Activated T-helper 1 cell treated with anti-CD3 and anti-CD28 coated beads, Interleukin-12 subunit alpha, Interleukin-12 subunit beta, Interleukin-2, Interleukin-4 antibody, amounts not matched to agents 30 ng/mL and 10 ng/mL and 1 ng/mL, durations not matched to agents 14 hours and 24 hours and 36 hours (primary cell): ENCODE measurements around the gene PAX2. TPM values are rescaled to one million over a fixed set of nuclear protein-coding genes. Genes with fewer than 3 reads are reported as not detected.

Source experiments
- DNase-seq: peaks from one replicate; pipeline ENCODE4 v3.0.0; 2021; ENCODE audit warnings: low spot score
- H3K27ac Mint-ChIP-seq: one replicate; pipeline ENCODE4 v1.8.0; 2021; ENCODE audit warnings: mild to moderate bottlenecking, mixed read lengths
- H3K27me3 Mint-ChIP-seq: one replicate; pipeline ENCODE4 v1.8.0; 2022; ENCODE audit warnings: mild to moderate bottlenecking, moderate library complexity, mixed read lengths; ENCODE audit not compliant: insufficient read depth
- H3K36me3 Mint-ChIP-seq: one replicate; pipeline ENCODE4 v1.8.0; 2021; ENCODE audit warnings: low read depth, mixed read lengths
- H3K4me1 Mint-ChIP-seq: one replicate; pipeline ENCODE4 v1.8.0; 2021; ENCODE audit warnings: low read depth, mixed read lengths
- H3K4me3 Mint-ChIP-seq: one replicate; pipeline ENCODE4 v1.8.0; 2021; ENCODE audit warnings: mild to moderate bottlenecking, moderate library complexity, mixed read lengths
- H3K9me3 Mint-ChIP-seq: one replicate; pipeline ENCODE4 v1.8.0; 2021; ENCODE audit warnings: mixed read lengths
- intact Hi-C: fragments of 100-400 bp; cut with micrococcal nuclease; formaldehyde crosslinking; loops from one replicate; pipeline ENCODE4 v1.15.1; 2024
- total RNA-seq: library from RNA; stranded (reverse); gene quantifications from 2 replicates; pipeline ENCODE4 v1.2.3, GENCODE V29; 2022

Gene PAX2
- total RNA-seq, 1 donor from 2014 or later: not detected

- Mint-ChIP-seq H3K27me3 (peaks cover 67% of the 10 kb centered on the region), H3K9me3 (no peaks in the 10 kb centered on the region), H3K4me1 (no peaks in the 10 kb centered on the region), H3K27ac (no peak overlapping the region), H3K4me3 (no peak overlapping the region), H3K36me3 (no peaks in the 10 kb centered on the region)
- intact Hi-C loops: no loop called here
- DNase-seq: no peak
Observed at GRCh38 chr10:100760726-100761125, 15.3 kb downstream of the PAX2 start.

- H3K36me3 Mint-ChIP-seq: no peaks in the 10 kb centered on the region
- no peak overlapping the region for H3K27ac Mint-ChIP-seq
- H3K9me3 Mint-ChIP-seq: no peaks in the 10 kb centered on the region
- no peak for DNase-seq
- peaks cover 63% of the 10 kb centered on the region for H3K27me3 Mint-ChIP-seq
- no peak overlapping the region for H3K4me3 Mint-ChIP-seq
- H3K4me1 Mint-ChIP-seq: no peaks in the 10 kb centered on the region
- intact Hi-C loops: no loop called here
Observed at GRCh38 chr10:100761191-100761590, 15.8 kb downstream of the PAX2 start.

GRCh38 chr10:100763043-100763747, 17.8 kb downstream of the PAX2 start:
- Mint-ChIP-seq H3K27ac (no peak overlapping the region), H3K27me3 (peaks cover 56% of the 10 kb centered on the region), H3K36me3 (no peaks in the 10 kb centered on the region), H3K9me3 (no peaks in the 10 kb centered on the region), H3K4me1 (no peaks in the 10 kb centered on the region), H3K4me3 (no peak overlapping the region)
- DNase-seq: no peak
- intact Hi-C loops: no loop called here

- intact Hi-C loops: no loop called here
- no peak for DNase-seq
- Mint-ChIP-seq H3K9me3 (no peaks in the 10 kb centered on the region), H3K27ac (no peak overlapping the region), H3K4me1 (no peaks in the 10 kb centered on the region), H3K36me3 (no peaks in the 10 kb centered on the region), H3K4me3 (no peak overlapping the region), H3K27me3 (peaks cover 25% of the 10 kb centered on the region)
Observed at GRCh38 chr10:100766693-100767421, 21.5 kb downstream of the PAX2 start.

- Mint-ChIP-seq H3K4me1 (no peaks in the 10 kb centered on the region), H3K4me3 (no peak overlapping the region), H3K27me3 (peaks cover 20% of the 10 kb centered on the region), H3K9me3 (no peaks in the 10 kb centered on the region), H3K27ac (no peak overlapping the region), H3K36me3 (no peaks in the 10 kb centered on the region)
- DNase-seq: no peak
- intact Hi-C loops: no loop called here
Observed at GRCh38 chr10:100767422-100767775, 22.0 kb downstream of the PAX2 start.

GRCh38 chr10:100769481-100769880, 24.1 kb downstream of the PAX2 start:
- H3K36me3 Mint-ChIP-seq: no peaks in the 10 kb centered on the region
- H3K4me1 Mint-ChIP-seq: no peaks in the 10 kb centered on the region
- no peak overlapping the region for H3K27ac Mint-ChIP-seq
- peaks cover 20% of the 10 kb centered on the region for H3K27me3 Mint-ChIP-seq
- DNase-seq: no peak
- intact Hi-C loops: no loop called here
- H3K9me3 Mint-ChIP-seq: no peaks in the 10 kb centered on the region
- no peak overlapping the region for H3K4me3 Mint-ChIP-seq

- Mint-ChIP-seq H3K9me3 (no peaks in the 10 kb centered on the region), H3K27ac (no peak overlapping the region), H3K4me3 (no peak overlapping the region), H3K27me3 (peaks cover 20% of the 10 kb centered on the region), H3K36me3 (no peaks in the 10 kb centered on the region), H3K4me1 (no peaks in the 10 kb centered on the region)
- no peak for DNase-seq
- intact Hi-C loops: no loop called here
Observed at GRCh38 chr10:100773646-100774045, 28.3 kb downstream of the PAX2 start.

- no peaks in the 10 kb centered on the region for H3K4me1 Mint-ChIP-seq
- no peaks in the 10 kb centered on the region for H3K36me3 Mint-ChIP-seq
- no peak for DNase-seq
- intact Hi-C loops: no loop called here
- H3K27ac Mint-ChIP-seq: no peak overlapping the region
- no peaks in the 10 kb centered on the region for H3K9me3 Mint-ChIP-seq
- no peak overlapping the region for H3K4me3 Mint-ChIP-seq
- peaks cover 20% of the 10 kb centered on the region for H3K27me3 Mint-ChIP-seq
Observed at GRCh38 chr10:100774223-100774622, 28.8 kb downstream of the PAX2 start.

GRCh38 chr10:100774876-100775275, 29.5 kb downstream of the PAX2 start:
- no peak for DNase-seq
- Mint-ChIP-seq H3K27ac (no peak overlapping the region), H3K4me1 (no peaks in the 10 kb centered on the region), H3K4me3 (no peak overlapping the region), H3K9me3 (no peaks in the 10 kb centered on the region), H3K27me3 (peaks cover 24% of the 10 kb centered on the region), H3K36me3 (no peaks in the 10 kb centered on the region)
- intact Hi-C loops: no loop called here

- Mint-ChIP-seq H3K9me3 (no peaks in the 10 kb centered on the region), H3K27me3 (peaks cover 25% of the 10 kb centered on the region), H3K4me1 (no peaks in the 10 kb centered on the region), H3K27ac (no peak overlapping the region), H3K36me3 (no peaks in the 10 kb centered on the region), H3K4me3 (no peak overlapping the region)
- no peak for DNase-seq
- intact Hi-C loops: no loop called here
Observed at GRCh38 chr10:100775386-100775785, 30.0 kb downstream of the PAX2 start.

- H3K9me3 Mint-ChIP-seq: no peaks in the 10 kb centered on the region
- peaks cover 25% of the 10 kb centered on the region for H3K27me3 Mint-ChIP-seq
- no peaks in the 10 kb centered on the region for H3K36me3 Mint-ChIP-seq
- no peaks in the 10 kb centered on the region for H3K4me1 Mint-ChIP-seq
- intact Hi-C loops: no loop called here
- DNase-seq: no peak
- no peak overlapping the region for H3K4me3 Mint-ChIP-seq
- no peak overlapping the region for H3K27ac Mint-ChIP-seq
Observed at GRCh38 chr10:100775871-100776270, 30.5 kb downstream of the PAX2 start.

GRCh38 chr10:100776671-100777070, 31.3 kb downstream of the PAX2 start:
- intact Hi-C loops: no loop called here
- Mint-ChIP-seq H3K4me3 (no peak overlapping the region), H3K27me3 (peaks cover 25% of the 10 kb centered on the region), H3K9me3 (no peaks in the 10 kb centered on the region), H3K27ac (no peak overlapping the region), H3K36me3 (no peaks in the 10 kb centered on the region), H3K4me1 (no peaks in the 10 kb centered on the region)
- DNase-seq: no peak

GRCh38 chr10:100779329-100779728, 33.9 kb downstream of the PAX2 start:
- peaks cover 21% of the 10 kb centered on the region for H3K27me3 Mint-ChIP-seq
- no peaks in the 10 kb centered on the region for H3K36me3 Mint-ChIP-seq
- no peak overlapping the region for H3K4me3 Mint-ChIP-seq
- intact Hi-C loops: no loop called here
- no peak overlapping the region for H3K27ac Mint-ChIP-seq
- no peaks in the 10 kb centered on the region for H3K4me1 Mint-ChIP-seq
- no peaks in the 10 kb centered on the region for H3K9me3 Mint-ChIP-seq
- no peak for DNase-seq
